Stimulated activated CD4-positive, alpha-beta T cell treated with anti-CD3 and anti-CD28 coated beads, Interleukin-2, amount 100 ng/mL, for 48 hours (primary cell): ENCODE results near the gene COX6A1.
"Not testable (repeated sequence)": the region's sequence is repeated elsewhere in the genome, so short reads cannot be mapped to it uniquely, and the experiment has no call there.

Experiments used
- DNase-seq, 2 donors: peaks; one replicate each; pipeline ENCODE4 v3.0.0-alpha.2; 2020

COX6A1 gene

GRCh38 chr12:120468325-120468820 is 30.5 kb downstream of the COX6A1 start:
- DNase-seq, result no peak

GRCh38 chr12:120468821-120469449 is 31.0 kb downstream of the COX6A1 start:
- peak in 1 of 2 donors; percentile 29 for DNase-seq

GRCh38 chr12:120469450-120470149 is 31.7 kb downstream of the COX6A1 start, which contains the start of gene SRSF9:
Gene SRSF9 (minus strand): TSS chr12:120469748. CDS start chr12:120469609, 139 bp downstream.
- DNase-seq, result peak; percentile 97 to 98

GRCh38 chr12:120470150-120470784 is 32.4 kb downstream of the COX6A1 start:
- DNase-seq, result no peak

DNA sequence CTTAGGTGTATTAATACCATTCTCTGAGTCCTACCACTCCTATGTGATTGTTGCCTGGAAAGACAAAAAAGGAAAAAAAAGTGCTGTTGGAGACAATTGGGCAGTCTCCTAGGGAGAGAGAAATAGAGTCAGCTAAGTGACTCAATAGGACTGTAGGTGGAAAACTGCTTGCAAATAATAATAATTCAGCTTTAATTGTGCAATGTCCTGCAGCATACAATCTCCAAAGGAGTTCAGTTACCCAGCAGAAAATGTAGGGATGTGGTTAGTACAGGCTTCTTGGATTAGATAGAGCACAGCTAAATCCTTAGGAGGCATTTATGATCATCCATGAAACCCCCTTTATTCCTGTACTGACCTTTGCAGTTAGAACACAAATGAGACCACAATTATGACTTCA is 34.6 kb downstream of the COX6A1 start:
- DNase-seq, result no peak

DNA sequence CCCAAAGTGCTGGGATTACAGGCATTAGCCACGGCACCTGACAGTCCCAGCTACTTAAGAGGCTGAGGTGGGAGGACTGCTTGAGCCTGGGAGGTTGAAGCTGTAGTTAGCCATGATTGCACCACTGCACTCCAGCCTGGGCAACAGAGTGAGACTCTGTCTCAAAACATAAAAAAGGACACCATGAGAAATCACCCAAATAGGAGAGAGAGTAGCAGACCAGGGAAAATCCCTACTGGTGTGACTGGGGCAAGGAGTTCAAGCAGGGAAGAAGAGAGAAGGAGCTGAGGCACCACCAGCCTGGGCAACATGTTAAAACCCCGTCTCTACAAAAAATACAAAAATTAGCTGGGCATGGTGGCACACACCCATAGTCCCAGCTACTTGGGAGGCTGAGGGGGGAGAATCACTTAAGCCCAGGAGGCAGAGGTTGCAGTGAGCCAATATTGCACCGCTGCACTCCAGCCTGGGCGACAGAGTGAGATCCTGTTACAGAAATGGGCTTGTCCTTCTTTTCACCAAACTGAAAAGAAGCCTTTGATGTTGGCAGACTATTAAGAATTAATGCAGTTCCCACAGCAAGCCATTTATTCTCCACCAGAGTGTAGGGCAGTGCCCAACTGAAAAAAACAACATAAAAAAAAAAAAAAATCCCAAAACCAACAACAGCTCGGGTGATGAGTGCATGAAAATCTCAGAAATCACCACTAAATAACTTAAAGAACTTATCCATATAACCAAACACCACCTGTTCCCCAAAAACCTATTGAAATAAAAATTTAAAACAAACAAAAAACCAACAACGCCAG is 36.1 kb downstream of the COX6A1 start:
- DNase-seq, result no peak

- no peak for DNase-seq
Measured at GRCh38 chr12:120474616-120474960, 36.7 kb downstream of the COX6A1 start.

GRCh38 chr12:120475643-120476042 is 37.7 kb downstream of the COX6A1 start:
- no peak for DNase-seq

- no peak for DNase-seq
Measured at GRCh38 chr12:120479458-120479857, 41.5 kb downstream of the COX6A1 start.

DNA sequence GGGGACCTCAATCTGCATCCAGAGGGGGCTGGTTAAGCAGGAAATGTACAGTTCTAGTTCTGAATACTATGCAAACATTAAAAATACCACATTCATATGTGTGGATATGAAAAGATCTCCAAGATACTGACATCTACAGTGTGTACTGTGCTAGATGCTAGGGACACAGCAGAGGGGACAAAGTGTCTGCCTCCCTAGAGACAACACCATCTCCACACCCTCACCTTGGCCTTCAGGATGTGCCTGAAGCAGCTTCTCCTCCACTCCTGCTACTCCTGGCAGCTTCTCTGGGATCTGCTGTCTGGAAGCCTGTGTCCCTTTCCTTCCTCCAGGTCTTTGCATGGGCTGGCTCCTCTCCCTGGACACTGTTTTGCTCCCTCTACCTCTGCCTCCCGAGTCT is 42.3 kb downstream of the COX6A1 start:
- no peak for DNase-seq

DNA sequence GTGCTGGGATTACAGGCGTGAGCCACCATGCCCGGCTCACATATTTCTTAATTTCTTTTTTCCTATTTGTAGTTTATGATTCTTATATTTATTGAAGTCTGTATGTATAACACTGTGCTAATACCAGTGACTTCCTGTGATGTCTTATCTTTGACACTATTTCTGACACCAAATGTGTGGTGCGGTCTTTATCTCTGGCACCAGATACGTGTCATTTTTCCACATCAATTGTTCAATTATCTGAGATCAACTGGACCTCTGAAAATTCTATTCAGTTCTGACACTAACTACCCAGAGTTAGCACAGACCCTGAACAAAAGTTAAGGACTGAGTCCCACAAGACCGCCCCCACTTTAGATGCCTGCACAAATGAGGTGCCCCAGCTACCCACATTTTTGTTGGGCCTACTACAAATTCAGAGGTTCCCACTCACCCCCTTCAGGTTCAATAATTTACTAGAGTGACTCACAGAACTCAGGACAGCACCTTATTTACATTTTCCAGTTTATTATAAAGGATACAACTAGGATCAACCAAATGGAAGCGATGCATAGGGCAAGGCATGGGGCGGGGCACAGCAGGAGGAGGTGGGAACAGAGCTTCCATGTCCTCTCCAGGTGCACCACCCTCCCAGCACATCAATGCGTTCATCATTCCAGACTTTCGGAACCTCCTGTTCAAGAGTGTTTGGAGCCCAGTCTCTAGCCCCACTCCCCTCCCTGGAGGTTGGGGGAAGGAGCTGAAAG is 43.3 kb downstream of the COX6A1 start:
- DNase-seq, result no peak

GRCh38 chr12:120483621-120484020 is 45.7 kb downstream of the COX6A1 start:
- no peak for DNase-seq

GRCh38 chr12:120485961-120486881 is 48.3 kb downstream of the COX6A1 start:
- no peak for DNase-seq

DNA sequence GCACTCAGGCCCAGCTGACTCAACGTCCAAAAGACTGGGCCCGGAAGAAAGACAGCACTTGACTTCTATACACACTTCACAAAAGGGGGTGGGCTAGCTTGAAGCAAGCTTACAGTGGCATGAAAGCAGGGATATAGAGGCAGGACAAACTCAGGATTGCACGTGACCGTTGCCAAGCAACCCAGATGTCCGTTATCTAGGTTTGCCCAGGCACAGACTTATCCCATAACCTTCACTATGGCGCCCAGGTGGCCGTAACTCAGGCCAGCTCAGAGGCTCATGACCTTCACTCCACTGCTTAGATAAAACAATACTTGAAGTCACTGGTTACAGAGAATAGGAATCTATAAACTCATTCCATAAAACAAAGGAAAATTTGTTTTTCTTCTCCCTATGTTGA is 49.6 kb downstream of the COX6A1 start:
- not testable (repeated sequence) for DNase-seq

DNA sequence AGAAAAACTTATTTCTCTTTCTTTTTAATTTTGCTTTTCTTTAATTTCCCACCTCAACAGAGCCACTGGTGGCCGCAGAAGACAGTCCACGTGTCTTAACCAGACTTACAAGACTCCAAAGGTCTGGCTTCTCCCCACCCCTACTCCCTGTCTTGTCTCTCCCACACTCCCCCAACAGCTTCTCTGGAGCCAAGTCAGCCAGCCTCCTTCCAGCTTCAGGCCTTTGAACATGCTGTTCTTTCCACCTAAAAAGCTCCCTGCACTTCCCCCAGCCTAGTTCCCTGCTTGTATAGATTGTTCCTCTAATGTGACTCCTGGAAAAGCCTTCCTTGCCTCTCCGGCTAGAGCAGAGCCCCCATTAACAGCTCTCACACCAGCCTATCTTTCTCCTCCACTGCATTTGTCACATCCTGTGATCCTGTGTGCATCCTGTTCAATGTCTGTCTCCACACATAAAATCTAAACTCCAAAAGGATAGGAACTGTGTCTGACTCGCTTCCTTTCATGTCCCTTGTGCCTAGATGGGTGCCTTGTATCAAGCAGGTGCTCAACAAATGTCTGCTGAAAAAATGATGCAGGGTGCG is 50.2 kb downstream of the COX6A1 start:
- DNase-seq, result no peak

DNA sequence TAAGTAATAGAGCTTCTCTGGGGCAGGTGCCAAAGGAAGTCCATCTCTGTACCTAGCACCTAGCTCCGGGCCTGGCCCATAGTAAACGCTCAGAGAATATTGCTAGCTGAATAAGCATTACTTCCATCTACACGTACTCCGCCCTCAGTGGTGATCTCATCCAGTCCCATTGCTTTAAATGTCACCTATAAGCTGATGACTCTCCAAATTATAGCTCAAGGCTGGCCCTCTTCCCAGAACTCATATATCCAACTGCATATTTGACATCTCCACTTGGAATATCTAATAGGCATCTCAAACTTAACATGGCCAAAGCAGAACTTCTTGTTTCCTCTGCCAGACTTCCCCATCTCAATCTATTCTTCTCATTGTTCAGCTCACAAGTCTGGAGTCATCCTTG is 51.1 kb downstream of the COX6A1 start:
- no peak for DNase-seq

DNA sequence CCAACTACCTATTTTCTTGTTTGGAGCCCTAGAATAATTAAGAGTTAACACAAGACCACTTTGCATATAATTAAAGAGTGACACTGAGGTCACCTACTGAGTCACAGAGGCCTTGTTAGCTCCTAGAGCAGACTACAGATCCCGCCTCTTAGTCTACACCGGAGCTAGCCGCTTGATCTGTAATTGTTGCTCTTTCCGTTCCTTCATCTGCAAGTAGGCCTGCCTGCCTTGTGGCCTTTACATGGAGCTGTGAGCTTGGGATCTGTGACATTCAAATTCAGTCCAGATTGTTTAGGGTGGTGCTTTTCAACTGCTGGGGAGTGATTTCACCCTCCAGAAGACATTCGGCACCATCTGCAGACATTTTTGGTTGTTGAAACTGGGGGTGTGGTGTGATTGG is 52.4 kb downstream of the COX6A1 start:
- DNase-seq, result no peak
